HUDEP-2 (cell line): ENCODE results near the gene NSD1.
"Not testable (repeated sequence)": the region's sequence is repeated elsewhere in the genome, so short reads cannot be mapped to it uniquely, and the experiment has no call there.

ENCODE experiments used
- DNase-seq, 76 experiments: peaks; one replicate each; lab custom pipeline; 2025; ENCODE audit not compliant: unreplicated experiment in 76 of 76; lab: John Stamatoyannopoulos, UW

The NSD1 gene

DNA sequence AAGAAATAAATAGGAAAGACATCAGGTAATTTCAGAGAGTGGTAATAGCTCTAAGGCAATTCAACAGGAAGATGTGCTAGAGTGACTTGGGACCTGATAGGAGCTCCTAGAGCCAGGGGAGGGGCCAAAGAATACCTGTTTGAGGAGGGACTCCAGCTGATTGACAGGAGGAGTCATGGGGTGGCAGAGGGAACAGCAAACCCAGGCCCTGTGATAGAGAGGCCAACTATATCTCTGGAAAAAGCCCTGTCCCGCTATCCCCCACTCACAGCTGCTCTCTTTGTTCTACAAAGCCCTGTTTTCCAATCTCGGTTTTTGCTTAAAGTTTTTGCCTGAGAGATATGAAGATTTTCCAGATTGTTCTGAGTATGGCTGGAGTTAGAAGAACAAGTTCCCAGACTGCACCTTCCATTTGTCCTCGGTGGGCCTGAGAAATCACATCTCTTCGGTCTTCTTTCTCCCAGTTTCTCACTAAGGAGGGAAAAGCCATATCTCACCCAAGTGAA lies 9.0 kb upstream of the NSD1 start:
- no peak for DNase-seq

DNA sequence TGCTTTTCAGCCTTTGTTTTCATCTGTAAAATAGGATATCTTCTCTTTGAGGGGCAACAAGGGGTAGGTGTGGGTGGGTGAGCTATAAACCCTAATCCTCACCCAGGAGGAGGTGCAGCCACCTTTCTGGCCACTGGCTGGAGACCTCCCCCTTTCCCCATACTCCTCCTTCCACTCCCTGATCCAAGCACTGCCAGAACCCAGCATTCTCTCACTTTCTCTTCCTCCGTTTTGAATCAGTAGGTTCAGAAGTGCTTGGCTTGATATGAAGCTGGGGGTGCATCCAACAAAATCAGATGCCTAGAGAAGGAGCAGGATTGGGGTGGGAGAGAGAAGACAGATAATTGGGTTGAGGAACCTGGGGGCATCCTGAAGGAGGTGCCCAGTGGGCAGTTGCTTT lies 6.8 kb upstream of the NSD1 start:
- DNase-seq, result no peak

DNA sequence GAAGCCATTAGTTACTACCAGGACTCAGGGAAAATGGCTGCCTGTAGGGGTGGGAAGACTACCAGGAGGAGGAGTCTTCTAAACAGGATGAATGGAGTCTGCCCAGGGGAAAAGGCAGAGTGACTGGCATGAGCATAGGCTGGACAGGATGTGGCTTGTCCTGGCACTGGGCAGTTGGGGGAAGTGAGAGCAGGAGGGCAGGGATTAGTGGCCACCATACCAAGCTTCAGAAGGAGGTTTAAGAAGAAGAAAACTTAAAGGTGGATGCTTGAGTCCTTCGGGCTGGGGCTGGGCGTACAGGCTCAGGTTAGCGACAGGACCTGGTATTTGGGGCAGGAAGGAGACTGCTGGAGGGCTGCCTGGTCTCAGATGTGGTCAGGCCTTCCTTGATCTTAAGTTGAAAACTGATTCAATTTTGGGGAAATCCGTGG lies 5.0 kb upstream of the NSD1 start:
- DNase-seq, result no peak

DNA sequence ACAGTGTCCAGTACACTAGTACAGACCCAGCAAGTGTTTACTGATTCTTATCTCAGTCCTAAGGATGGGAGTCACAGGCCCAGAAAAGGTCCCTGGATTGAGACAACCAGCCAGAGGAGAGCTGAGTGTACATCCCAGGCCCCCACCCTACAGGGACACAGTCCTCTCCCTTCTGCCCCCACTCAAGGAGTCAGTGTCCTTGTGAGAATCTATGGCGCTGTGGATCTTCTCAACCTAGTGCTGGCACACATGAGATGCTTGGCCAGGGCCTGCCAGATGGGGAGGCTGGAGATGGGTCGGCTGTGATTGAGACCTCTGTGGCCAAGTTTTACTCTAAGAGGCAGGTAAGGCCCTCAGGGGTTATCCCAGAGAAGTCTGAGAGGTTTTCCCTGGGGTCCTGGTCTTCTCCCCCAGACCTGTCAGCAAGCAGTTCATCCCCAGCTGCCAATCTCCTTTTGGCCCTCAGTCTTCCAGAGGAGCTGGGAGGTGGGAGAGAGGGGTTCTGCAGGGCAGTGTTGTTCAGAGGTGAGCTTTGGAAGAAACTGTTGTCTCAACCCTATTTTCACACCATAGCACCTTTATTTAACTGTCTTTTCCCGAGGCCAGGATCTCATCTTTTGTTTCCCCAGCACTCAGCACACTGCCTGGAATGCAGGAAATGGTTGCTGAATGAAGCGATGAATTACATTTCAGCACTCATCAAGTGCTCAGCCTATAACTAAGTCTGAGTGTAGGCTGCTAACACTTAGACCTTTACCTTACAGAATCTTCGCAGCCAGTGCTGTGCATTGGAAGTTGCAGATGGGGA lies 3.2 kb upstream of the NSD1 start:
- no peak for DNase-seq

DNA sequence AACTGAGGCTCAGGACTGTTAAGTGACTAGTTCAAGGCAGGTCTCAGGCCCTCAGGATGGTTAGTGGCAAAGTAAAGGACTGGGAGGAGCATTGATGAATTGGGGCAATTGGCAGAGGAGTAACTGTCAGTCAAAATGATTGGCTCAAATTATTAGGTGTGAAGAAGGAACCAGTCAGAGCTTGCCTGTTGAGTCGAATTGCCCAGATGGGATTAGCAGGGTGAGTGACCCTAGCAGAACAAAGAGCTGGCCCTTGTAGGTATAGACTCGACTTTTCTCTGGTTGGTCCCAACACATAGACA lies 2.6 kb upstream of the NSD1 start:
- DNase-seq, result no peak

DNA sequence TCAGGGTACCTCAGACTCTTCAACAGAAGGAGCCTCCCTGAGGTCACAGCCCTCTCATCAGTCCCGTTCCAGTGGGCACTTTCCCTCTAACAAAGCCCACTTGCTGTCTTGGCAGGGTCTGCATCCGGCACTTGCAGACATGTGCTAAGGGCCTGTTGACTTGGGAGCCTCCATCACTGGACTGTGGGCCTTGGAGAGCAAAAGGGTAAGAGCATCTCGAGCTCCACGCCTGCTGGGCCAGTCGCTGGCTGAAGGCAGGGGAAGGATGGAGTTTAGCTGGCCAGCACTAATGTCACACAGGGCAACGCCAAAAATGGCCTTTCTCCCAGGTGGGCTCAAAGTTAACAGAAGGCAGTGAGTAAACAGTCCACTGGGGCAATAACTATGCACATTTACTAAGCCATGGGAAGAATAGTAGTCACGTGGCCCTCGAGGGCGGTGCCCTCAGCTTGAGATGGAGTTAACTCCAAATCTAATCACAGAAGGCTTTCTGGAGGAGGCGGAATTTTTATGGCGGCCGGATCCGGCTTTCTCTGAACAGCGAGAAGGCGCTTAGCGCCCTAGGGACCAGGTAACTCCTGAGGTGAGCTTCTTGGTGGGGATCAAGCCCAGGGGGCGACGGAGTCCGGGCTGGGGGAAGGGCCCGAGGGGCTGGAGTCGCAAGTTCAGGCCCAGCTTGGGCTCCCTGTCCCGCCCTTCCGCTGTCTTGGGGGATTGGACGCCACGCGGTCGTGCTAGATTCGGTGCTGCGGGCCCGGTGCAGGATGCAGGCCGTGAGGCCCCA lies 2.0 kb upstream of the NSD1 start:
- DNase-seq, result no peak

DNA sequence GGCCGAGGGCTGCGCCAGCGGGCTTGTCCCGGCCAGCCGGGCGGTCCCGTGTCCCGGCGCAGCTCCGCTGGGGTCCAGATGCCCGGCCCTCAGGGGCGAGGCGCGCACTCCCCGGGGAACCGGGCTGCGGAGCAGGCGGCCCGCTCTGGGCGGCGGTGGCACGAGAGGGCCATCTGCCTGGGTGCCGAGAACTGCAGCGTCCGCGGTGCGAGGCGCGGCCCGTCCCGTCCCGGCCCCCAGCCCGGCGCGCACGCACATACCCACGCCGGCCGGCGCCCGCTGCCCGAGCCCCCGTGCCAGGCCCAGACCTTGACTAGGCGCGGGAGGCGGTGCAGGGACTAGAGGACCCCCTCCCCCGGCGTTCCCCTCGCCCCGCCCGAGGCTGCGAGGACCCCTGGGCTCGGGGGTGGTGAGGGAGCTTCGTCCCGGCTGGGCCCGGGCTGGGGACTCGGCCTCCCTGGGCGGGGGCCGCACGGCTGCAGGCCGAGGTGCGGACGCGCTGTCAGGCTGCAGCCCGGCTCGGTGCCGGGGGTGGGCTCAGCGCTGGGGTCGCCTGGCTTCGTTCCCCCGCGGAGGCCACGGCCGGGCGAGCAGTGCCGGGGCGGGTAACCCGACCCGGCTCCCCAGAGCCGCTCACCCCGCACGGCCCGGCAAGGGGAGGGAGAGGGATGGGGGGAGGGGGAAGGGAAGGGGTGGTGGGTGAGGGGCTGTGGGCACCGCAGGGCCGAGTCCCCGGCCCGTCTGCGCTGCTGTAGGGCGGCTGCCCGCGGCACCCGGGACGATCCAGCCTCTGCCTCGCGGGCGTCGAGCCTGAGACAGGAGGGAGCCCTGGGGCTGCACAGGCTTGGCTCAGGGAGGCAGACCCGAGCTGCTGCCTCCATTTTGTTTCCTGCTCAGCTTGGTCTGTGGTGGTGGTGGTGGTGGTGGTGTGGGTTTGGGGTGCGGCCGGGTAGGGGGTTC lies 1.2 kb upstream of the NSD1 start:
- peak in 6 of 76 experiments; percentile 17 to 49 (median 40) for DNase-seq

DNA sequence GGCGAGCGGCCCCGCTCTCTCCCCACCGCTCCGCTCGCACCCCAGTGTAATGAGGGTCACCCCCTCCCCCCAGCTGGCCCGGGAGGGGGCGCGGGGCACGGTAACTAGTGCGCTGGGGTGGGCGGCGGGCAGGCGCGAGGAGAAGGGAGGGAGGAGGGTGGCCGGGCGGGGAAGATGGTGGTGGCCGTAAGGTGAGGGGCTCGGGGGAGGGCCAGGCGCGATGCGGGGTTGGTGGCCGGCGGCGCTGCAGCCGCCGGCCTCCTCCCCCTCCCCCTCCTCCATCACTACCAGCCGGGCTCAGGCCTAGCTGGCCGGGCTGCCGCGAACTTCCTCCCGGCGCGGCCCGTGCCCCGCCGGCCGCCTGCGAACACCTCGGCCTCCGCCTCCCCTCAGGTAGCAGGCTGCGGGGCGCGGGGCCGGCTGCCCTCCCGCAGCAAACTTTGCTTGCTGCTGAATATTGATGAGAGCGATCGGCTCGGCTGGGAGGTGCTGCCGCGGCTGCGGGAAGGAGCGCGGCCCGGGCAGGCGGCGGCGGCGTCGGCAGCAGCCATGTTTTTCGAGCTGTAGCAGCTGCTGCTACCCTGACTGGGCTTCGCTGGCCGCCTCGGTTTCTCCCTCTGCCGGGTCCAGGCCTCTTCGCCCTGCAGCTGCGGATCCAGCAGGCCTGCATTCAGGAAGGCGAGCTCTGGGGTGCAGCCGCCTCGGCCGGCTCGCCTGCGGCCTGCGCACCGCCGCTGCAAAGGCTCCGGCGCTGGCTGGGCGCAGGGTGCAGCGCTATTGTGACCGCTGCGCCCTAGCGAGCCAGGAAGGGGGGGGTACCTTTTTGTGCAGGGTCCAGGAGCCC lies 502 bp downstream of the NSD1 start:
- peak in 28 of 76 experiments; percentile 8 to 65 (median 44) for DNase-seq

DNA sequence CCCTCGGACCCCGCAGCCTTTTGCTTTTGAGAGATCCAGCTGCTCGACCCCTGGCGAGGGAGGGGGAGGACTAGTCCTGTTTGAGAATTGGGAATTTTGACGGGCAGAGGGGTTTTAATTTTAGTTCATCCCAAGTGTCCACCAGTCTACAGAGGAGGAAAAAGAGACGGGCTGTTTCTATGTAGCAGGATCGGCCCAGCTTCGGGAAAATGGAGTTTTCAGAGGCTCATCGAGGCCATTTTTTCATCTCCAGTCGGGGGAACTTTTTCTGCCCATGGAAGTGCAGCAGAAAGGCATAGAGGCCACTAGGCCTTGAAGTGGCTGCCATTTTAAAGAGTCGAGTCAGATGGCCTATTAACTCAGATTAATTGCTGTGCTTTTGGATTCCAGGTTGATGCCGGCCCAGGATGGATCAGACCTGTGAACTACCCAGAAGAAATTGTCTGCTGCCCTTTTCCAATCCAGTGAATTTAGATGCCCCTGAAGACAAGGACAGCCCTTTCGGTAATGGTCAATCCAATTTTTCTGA lies 1.2 kb downstream of the NSD1 start:
- peak in 2 of 76 experiments; percentile 42 to 44 for DNase-seq

DNA sequence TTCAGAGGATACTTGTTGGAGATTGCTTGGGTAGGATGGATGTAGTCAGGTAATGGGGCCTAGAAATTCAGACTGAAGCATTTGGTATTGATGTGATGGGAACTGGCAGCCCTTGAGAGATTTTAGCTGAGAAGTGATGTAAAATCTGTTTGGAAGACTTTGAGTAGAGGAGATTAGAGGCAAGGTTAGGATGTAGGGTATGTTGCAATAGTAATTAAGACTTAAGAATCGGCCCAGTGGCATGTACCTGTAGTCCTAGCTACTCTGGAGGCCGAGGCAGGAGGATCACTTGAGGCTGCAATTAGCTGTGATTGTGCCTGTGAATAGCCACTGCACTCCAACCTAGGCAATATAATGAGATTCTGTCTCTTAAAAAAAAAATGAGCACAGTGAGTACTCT lies 6.7 kb downstream of the NSD1 start:
- DNase-seq, result no peak

DNA sequence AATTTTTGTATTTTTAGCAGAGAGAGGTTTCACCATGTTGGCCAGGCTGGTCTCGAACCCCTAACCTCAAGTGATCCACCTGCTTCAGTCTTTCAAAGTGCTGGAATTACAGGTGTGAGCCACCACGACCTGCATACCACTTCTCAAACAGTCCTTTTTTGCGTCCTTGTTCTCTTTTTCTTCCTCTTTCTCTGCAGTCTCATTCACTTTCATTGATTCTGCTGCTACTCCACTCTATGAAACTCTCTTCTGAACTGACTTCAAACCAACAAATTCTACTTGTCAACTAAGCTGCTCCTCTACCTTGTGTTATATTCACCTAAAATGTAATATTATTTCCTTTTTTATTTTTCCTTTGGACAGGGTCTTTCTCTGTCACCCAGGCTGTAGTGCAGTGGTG lies 7.9 kb downstream of the NSD1 start:
- DNase-seq, result no peak

DNA sequence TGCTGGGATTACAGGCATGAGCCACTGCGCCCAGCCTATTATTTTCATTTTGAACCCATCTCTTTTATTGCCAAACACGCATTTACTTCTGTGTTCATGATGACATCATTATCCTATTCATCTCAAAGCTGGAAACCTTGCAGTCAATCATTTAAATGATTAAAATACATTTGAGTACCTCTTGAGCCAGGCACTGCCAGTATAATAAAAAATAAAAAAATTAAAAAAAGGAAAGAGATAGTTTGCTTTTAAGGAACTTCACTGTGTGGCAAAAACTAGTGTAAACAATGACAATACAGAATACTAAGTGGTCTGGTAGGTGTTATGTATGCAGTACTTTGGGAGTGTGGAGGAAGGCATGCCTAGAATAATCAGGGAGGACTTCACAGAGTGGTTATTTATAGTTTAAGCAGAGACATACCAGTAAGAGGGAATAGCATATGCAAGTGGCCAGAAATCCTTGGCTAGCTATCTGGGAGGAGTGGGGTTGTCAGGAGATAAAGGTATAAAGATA lies 8.6 kb downstream of the NSD1 start:
- DNase-seq, result no peak

DNA sequence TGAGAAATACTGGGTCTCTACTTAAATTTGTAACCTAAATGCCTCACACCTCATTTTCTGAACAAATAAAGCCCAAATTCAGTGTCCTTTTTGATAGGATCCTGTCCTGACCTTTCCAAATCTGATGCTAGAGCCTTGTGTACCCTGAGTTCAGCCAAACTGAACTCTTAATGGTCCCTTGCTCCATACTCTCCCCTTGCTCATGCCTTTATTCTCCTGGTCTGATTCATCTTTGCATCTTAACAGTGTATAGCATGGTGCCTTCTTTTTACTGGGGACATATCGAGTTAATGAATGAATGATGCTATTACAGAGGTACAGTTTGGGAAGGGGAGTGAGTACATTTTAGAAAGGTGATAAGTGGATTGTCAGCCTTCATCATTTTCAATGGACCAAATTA lies 9.2 kb downstream of the NSD1 start:
- DNase-seq, result no peak

DNA sequence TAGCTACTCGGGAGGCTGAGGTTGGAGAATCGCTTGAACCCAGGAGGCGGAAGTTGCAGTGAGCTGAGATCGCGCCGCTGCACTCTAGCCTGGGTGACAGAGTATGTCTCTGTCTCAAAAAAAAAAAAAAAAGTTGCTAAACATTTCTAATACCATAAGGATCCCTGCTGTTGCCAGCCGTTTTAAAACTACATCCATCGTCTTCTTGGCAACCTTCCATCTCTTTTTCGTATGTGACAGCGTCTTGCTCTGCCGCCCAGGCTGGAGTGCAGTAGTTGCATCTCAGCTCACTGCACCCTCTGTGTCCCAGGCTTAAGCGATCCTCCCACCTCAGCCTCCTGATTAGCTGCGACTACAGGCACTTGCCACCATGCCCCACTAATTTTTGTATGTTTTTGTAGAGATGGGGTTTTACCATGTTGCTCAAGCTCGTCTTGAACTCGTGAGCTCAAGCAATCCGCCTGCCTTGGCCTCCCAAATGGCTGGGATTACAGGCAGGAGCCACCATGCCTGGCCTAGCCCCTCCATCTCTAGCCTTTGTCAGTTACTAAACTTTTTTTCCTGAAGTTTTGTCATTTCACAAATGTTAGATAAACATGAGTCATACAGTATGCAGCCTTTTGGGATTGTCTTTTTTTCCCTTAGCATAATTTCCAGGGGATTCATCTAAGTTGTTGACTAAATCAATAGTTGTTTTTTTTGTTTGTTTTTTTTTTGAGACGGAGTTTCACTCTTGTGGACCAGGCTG lies 13.5 kb downstream of the NSD1 start:
- no peak for DNase-seq

DNA sequence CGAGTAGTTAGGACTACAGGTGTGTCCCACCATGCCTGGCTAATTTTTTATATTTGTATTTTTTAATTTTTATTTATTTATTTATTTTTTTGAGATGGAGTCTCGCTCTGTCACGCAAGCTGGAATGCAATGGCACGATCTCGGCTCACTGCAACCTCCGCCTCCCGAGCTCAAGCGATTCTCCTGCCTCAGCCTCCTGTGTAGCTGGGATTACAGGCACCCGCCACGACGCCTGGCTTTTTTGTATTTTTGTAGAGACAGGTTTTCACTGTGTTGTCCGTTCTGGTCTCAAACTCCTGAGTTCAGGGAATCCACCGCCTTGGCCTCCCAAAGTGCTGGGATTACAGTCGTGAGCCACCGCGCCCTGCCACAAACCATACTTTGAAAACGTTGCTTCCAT lies 16.5 kb downstream of the NSD1 start:
- DNase-seq, result not testable (repeated sequence)

DNA sequence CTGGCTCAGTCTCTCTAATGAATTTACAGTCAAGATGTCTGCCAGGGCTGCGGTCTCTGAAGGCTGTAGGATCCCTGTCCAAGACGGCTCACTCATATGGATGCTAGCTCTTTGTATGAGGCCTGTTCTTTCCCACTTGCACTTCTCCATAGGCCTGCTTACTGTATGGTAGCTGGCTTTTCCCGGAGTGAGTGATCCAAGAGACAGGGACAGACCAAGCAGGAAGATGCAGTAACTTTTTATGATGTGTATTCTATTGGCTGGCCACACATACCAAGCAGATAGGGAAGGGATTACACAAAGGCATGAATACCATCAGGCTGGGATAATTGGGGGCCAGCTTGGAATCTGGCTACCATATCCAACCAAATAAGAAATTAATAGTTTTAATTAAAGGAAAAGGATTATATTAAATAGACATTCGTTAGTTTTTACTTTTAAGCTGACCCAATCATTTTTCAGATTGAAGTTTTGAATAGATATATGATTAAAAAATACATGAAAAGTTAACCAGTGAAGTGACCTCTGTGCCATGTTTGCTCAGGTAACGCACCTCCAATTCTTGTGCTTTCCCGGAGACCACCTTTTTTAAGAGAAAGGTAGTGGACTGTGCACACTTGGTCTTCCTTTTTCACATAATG lies 20.6 kb downstream of the NSD1 start:
- no peak for DNase-seq

DNA sequence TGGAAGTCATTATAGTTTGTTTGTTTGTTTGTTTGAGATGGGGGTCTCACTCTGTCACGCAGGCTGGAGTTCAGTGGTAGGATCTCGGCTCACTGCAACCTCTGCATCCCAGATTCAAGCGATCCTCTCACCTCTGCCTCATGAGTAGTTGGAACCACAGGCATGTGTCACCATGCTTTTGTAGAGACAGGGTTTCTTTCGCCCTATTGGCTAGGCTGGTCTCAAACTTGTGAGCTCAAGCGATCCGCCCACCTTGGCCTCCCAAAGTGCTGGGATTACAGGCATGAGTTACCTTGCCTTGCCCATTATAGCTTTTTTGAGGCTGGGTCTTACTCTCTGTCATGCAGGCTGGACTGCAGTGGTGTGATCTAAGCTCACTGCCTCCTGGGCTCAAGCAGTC lies 28.8 kb downstream of the NSD1 start:
- DNase-seq, result no peak

DNA sequence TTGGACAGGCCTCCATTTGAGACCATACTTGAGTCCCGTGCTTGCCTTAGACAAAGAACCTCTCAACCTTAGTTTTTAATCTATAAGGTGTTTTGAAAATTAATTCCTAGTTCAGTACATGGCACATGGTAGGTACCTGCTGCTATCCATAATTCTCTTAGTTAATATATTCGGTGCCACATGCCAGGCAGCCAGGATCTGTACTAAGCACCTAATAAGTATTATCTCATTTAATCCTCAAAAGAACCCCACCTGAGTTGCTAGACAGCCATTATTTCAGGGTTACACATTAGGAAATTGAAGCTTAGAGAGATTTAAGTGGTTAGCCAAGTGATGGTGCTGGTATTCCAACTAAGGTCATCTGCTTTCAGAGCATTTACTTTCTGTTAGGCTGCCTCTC lies 29.9 kb downstream of the NSD1 start:
- DNase-seq, result no peak
